Gastrocnemius medialis (tissue), 4 donors: ENCODE results near the gene CYP17A1. TPM values are rescaled to one million over a fixed set of nuclear protein-coding genes. Genes with fewer than 3 reads are reported as not detected.
A peak's percentile ranks its signal among the peaks of the same experiment; 100 is the strongest.

Experiments used
- ATAC-seq, 2 donors: fragments of 150-250 bp; one replicate each; pipeline ENCODE4 v1.9.1; 2016
- DNase-seq, 2 donors: peaks; one replicate each; pipeline ENCODE4 v3.0.0-alpha.2; 2019
- H3K27ac ChIP-seq, 4 donors: fragments of 200-600 bp; sonication (generic); 1 replicate in 1 of 4; 2 replicates in 3 of 4; pipeline ENCODE4 v1.5.1; 2016 to 2018; ENCODE audit warnings: mild to moderate bottlenecking in 2 of 4, moderate library complexity in 1 of 4
- H3K27me3 ChIP-seq, 3 donors: fragments of 200-600 bp; sonication (generic) in 2 of 3; 1 replicate in 1 of 3; 2 replicates in 2 of 3; pipeline versions ENCODE4 v1.5.1 to v1.6.0; 2016 to 2019; ENCODE audit warnings: mild to moderate bottlenecking in 1 of 3, moderate library complexity in 1 of 3
- H3K36me3 ChIP-seq, 2 donors: fragments of 200-600 bp; sonication (generic) in 1 of 2; one replicate each; pipeline ENCODE4 v1.5.1; 2017 to 2018
- H3K4me1 ChIP-seq, 2 donors: fragments of 200-600 bp; sonication (generic) in 1 of 2; one replicate each; pipeline ENCODE4 v1.5.1; 2016 to 2017; ENCODE audit warnings: mild to moderate bottlenecking in 2 of 2
- H3K4me3 ChIP-seq, 4 donors: fragments of 200-600 bp; sonication (generic) in 3 of 4; 1 replicate in 1 of 4; 2 replicates in 3 of 4; pipeline ENCODE4 v1.5.1; 2016 to 2019; ENCODE audit warnings: mild to moderate bottlenecking in 2 of 4
- H3K9me3 ChIP-seq, 3 donors: fragments of 200-600 bp; sonication (generic) in 2 of 3; 1 replicate in 1 of 3; 2 replicates in 2 of 3; pipeline ENCODE4 v1.5.1; 2016 to 2019
- CTCF ChIP-seq, 5 experiments: fragments of 450-650 bp in 3 of 5; fragments of 200-600 bp in 2 of 5; sonication (generic) in 2 of 5; IDR thresholded peaks in 4 of 5; conservative IDR thresholded peaks in 1 of 5; 1 replicate in 4 of 5; 2 replicates in 1 of 5; pipeline ENCODE4 v1.5.1; 2016 to 2019; ENCODE audit warnings: antibody characterized with exemption in 5 of 5, mild to moderate bottlenecking in 3 of 5, moderate library complexity in 3 of 5
- POLR2A ChIP-seq, 2 donors: fragments of 450-650 bp; IDR thresholded peaks; one replicate each; pipeline ENCODE4 v1.6.1; 2017; ENCODE audit warnings: antibody characterized with exemption in 2 of 2, mild to moderate bottlenecking in 2 of 2, moderate library complexity in 2 of 2
- in situ Hi-C, 4 donors: fragments of 200-750 bp; cut with MboI; loops; one replicate each; pipeline versions ENCODE4 v1.15.0 to v1.8.0; 2017; ENCODE audit warnings: low sequenced_read_pairs in 4 of 4
- intact Hi-C: fragments of 100-400 bp; cut with DNase I; formaldehyde crosslinking; loops from one replicate; pipeline ENCODE4 v1.15.1; 2023; ENCODE audit warnings: low total_unique reads
- total RNA-seq, 4 donors: library from RNA; depleted of rRNA; stranded (reverse); fragments of >200 nt; gene quantifications; one replicate each; pipeline versions ENCODE4 v1.1.0 to v1.2.3, GENCODE V29; 2016

CYP17A1 gene
- total RNA-seq, 4 donors from 2014 or later = 4.2 TPM; not detected in 3

- ATAC-seq = no peak
- Histone ChIP-seq H3K36me3 (peaks cover 0 to 46% of the 10 kb centered on the region in 2 donors), H3K27ac (peak overlapping the region; percentile 8 to 86 (median 85)), H3K9me3 (no peaks in the 10 kb centered on the region), H3K4me1 (peaks cover 39 to 48% of the 10 kb centered on the region in 2 donors), H3K27me3 (no peaks in the 10 kb centered on the region), H3K4me3 (no peak overlapping the region)
- intact Hi-C loops (no loop called here), in situ Hi-C loops (loop anchor here in 1 of 4 donors (10.0 kb wide), 1 partner anchor 68 kb away; the partner anchor contains the start of gene WBP1L)
- TF ChIP-seq POLR2A (IDR thresholded peaks at IDR 0.05) = no peak
- no peak for TF ChIP-seq CTCF (IDR thresholded peaks at IDR 0.05 in 4 of 5, conservative IDR thresholded peaks at IDR 0.05 in 1 of 5)
- DNase-seq = no peak
Observed at GRCh38 chr10:102812231-102812876, 24.9 kb downstream of the CYP17A1 start.

- TF ChIP-seq POLR2A (IDR thresholded peaks at IDR 0.05) (no peak), CTCF (IDR thresholded peaks at IDR 0.05 in 4 of 5, conservative IDR thresholded peaks at IDR 0.05 in 1 of 5) (no peak)
- Histone ChIP-seq H3K9me3 (no peaks in the 10 kb centered on the region), H3K4me1 (peaks cover 36 to 45% of the 10 kb centered on the region in 2 donors), H3K27ac (peak overlapping the region; percentile 8 to 86 (median 85)), H3K36me3 (peaks cover 0 to 46% of the 10 kb centered on the region in 2 donors), H3K4me3 (no peak overlapping the region), H3K27me3 (no peaks in the 10 kb centered on the region)
- ATAC-seq (no peak), DNase-seq (no peak)
- intact Hi-C loops (no loop called here), in situ Hi-C loops (loop anchor here in 1 of 4 donors (10.0 kb wide), 1 partner anchor 67 kb away; the partner anchor contains the start of gene WBP1L)
Observed at GRCh38 chr10:102811346-102811745, 25.9 kb downstream of the CYP17A1 start.

GRCh38 chr10:102808380-102808779, 28.8 kb downstream of the CYP17A1 start:
- no peak overlapping the region for H3K4me3 ChIP-seq
- DNase-seq = no peak
- H3K36me3 ChIP-seq = peaks cover 0 to 42% of the 10 kb centered on the region in 2 donors
- peak overlapping the region; percentile 1 to 62 (median 30) for H3K27ac ChIP-seq
- in situ Hi-C loops = loop anchor here in 1 of 4 donors (10.0 kb wide), 1 partner anchor 64 kb away; the partner anchor contains the start of gene WBP1L
- TF ChIP-seq CTCF (IDR thresholded peaks at IDR 0.05 in 4 of 5, conservative IDR thresholded peaks at IDR 0.05 in 1 of 5) (no peak), POLR2A (IDR thresholded peaks at IDR 0.05) (no peak)
- intact Hi-C loops = no loop called here
- ATAC-seq = no peak
- no peaks in the 10 kb centered on the region for H3K9me3 ChIP-seq
- no peaks in the 10 kb centered on the region for H3K27me3 ChIP-seq
- peaks cover 22 to 31% of the 10 kb centered on the region in 2 donors for H3K4me1 ChIP-seq

GRCh38 chr10:102804382-102805055, 32.7 kb downstream of the CYP17A1 start:
- H3K4me1 ChIP-seq = peaks cover 55 to 64% of the 10 kb centered on the region in 2 donors
- intact Hi-C loops (no loop called here), in situ Hi-C loops (loop anchor here in 1 of 4 donors (10.0 kb wide), 1 partner anchor 60 kb away; the partner anchor contains the start of gene WBP1L)
- no peak overlapping the region for H3K4me3 ChIP-seq
- peaks cover 0 to 7% of the 10 kb centered on the region in 2 donors for H3K36me3 ChIP-seq
- ATAC-seq = no peak
- H3K27ac ChIP-seq = peak overlapping the region; percentile 39 to 93 (median 65)
- no peak for TF ChIP-seq CTCF (IDR thresholded peaks at IDR 0.05 in 4 of 5, conservative IDR thresholded peaks at IDR 0.05 in 1 of 5)
- no peak for TF ChIP-seq POLR2A (IDR thresholded peaks at IDR 0.05)
- DNase-seq = no peak
- H3K9me3 ChIP-seq = no peaks in the 10 kb centered on the region
- H3K27me3 ChIP-seq = no peaks in the 10 kb centered on the region
